UCSD-AML1 (cell line): ENCODE results near the gene SNRPE.

ENCODE experiments used
- DNase-seq: peaks from one replicate; lab custom pipeline; 2025; ENCODE audit not compliant: unreplicated experiment; lab: John Stamatoyannopoulos, UW

The SNRPE gene

DNA sequence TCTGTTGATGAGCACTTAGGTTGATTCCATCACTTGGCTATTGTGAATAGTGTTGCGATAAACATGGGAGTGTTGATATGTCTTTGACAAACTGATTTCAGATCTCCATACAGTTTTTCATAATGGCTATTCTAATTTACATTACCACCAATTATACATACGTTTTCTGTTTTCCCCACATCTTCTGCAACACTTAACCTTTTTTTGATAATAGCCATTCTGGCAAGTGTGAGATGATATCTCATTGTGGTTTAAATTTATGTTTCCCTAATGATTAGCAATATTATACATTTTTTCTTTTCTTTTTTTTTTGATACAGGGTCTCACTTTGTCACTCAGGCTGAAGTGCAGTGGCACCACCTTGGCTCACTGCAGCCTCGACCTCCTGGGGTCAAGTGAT lies 17.0 kb downstream of the SNRPE start:
- no peak for DNase-seq

DNA sequence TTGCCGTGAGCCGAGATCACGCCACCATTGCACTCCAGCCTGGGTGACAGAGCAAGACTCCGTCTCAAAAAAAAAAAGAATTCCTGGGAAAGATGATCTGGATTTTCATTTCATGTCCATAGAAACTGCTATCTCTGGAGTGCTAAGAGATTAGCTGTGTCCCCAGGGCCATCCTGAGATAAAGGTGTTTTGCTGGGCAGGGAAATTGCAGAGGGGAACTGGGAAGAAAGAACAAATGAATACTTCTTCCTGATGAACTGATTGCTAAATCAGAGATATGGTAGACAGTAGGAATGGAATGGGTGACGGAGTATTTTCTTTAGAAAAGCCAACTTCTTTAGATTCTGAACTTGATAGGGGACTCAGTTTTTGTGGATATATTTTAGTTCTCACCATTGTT lies 19.2 kb downstream of the SNRPE start:
- no peak for DNase-seq

DNA sequence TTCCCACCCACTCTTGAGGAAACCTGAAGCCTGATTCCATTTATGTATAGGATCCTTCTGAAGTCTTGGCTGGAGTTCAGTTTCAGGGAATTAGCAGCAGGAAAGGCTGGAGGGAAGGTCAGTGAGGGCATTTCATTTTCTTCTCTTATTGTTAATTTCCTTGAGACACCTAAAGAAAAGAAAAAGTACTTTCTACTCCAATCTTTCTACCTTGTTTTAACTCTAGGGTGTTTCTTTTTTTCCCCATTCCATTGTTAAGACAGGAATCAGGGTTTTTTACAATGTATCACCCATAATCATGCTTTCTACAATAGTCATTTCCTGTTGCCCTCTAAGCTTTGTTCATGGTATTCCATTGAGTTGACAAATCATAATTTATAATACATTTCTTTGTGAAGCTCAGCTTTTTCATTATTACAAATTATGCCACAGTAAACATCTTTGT lies 27.4 kb downstream of the SNRPE start:
- no peak for DNase-seq

DNA sequence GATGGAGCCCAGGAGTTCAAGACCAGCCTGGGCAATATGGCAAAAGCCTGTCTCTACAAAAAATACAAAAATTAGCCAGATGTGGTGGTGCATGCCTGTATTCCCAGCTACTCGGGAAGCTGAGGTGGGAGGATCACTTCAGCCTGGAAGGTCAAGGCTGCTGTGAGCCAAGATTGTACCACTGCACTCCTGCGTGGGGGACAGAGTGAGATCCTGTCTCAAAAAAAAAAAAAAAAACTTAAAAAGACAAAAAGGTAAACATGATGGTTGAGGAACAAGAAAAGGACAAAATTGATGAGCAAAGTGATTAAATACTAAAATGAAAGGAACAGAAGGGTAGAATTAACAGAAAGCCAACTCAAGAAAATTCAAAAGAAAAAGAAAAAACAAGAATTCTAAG lies 30.6 kb downstream of the SNRPE start:
- DNase-seq = no peak

DNA sequence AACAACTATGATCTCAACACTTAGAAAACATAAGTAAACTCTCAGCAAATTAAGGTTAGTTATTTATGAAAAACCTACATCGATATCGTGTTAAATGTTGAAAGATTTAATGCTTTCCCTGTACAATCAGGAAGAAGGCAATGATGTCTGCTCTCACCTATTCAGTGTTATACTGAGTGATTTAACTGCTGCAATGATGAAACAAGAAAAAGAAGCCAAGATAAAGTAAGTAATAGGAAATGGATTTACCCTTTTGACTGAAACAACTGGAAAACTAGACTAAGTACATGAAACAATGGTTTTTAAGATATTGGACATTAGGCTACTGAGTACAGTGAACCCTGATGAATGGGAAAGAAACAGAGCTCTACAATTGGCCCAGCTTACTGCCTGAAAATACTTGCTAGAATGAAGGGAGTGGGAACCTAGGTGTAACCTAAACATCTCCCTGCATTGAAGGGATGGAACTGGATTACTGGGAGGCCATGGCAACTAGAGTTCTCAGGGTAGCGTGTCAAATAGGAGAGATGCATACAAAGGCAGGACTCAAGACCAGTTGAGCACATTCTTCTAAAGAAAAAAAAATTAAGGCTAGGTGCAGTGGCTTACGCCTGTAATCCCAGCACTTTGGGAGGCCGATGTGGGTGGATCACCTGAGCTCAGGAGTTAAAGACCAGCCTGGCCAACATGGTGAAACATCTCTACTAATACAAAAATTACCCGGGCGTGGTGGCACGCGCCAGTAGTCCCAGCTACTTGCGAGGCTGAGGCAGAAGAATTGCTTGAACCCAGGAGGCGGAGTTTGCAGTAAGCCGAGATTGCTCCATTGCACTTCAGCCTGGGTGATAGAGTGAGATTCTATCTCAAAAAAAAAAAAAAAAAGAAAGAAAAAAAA lies 37.3 kb downstream of the SNRPE start:
- DNase-seq = no peak

DNA sequence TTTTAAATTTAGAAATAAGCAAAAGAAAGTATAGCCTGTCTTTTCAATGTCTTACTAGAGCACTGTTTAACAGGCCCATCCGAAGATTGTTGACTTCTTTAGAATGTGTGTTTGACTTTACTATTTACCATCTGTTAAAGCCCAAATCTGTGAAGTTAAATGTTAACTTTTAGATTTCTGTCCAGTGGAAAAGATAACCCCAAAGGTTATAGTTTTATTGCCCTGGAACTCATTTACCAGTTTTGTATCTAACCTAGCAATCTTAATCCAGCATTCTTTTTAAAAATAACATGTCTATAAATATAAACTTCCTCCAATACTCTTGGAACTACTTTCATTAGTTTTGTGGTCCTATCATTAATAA lies 37.9 kb downstream of the SNRPE start:
- DNase-seq = no peak

DNA sequence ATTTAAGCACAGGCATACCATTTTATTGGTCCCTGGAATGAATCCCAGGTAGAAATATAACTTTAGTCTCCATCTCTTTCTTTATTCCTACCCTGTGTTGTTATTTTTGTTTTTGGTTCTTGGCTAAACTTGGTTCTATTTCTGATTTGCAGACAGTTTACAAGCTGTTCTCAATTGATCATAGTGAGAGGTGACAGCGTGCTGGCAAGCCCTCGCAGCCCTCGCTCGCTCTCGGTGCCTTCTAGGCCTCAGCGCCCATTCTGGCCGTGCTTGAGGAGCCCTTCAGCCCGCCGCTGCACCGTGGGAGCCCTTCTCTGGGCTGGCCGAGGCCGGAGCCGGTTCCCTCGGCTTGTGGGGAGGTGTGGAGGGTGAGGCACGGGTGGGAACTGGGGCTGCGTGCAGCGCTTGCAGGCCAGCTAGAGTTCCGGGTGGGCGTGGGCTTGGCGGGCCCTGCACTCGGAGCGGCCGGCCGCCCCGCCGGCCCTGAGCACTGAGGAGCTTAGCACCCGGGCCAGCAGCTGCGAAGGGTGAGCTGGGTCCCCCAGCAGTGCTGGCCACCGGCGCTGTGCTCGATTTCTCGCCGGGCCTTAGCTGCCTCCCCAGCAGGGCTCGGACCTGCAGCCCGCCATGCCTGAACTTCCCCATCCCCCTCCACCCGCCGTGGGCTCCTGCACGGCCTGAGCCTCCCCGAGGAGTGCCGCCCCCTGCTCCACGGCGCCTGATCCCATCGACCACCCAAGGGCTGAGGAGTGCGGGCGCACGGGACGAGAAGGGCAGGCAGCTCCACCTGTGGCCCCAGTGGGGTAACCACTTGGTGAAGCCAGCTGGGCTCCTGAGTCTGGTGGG lies 38.7 kb downstream of the SNRPE start:
- DNase-seq = no peak

DNA sequence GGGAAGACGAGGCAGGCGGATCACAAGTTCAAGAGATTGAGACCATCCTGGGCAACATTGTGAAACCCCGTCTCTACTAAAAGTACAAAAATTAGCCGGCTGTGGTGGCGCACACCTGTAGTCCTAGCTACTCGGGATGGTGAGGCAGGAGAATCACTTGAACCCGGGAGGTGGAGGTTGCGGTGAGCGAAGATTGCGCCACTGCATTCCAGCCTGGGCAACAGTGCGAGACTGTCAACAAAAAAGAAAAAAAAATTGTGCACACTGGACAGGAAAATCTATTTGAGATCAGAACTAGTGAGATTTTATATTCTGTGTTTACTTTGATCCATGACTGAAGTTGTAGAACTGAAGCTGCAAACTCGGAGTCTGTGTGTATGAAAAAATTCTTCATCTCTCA lies 40.2 kb downstream of the SNRPE start:
- DNase-seq = no peak

DNA sequence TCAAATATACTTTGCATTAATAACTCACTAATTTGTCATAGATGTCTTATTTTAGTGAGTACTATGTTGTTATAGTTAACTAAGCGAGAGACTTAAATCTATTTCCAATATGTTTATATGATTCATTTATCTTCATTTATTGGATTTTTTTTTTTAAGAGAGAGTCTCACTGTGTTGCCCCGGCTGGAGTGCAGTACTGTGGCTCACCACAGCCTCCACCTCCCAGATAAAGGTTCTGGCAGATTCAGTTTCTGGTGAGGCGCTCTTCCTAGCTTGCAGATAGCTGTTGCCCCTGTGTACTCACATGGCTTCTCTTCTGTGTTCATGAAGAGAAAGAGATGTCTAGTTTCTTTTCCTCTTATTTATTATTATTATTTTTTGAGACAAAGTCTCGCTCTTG lies 43.9 kb downstream of the SNRPE start:
- DNase-seq = no peak

DNA sequence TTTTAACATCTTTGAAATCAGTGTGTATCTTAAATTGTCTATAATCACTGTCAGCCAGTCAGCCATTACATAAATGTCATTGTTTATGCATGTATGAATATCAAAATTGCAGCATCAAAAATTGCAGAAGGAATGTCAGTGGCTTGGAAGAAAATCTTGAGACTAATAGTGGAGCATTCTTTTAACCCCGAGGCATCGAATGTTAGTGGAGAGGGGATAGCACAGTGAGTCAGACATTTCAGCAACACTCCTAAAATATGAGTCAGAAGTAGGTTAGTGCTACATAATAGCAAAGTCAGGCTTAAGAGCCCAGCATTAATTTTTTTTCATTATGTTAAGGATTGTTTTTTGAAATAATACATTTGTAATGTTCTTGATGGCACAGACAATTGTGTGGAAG lies 45.5 kb downstream of the SNRPE start:
- DNase-seq = no peak

DNA sequence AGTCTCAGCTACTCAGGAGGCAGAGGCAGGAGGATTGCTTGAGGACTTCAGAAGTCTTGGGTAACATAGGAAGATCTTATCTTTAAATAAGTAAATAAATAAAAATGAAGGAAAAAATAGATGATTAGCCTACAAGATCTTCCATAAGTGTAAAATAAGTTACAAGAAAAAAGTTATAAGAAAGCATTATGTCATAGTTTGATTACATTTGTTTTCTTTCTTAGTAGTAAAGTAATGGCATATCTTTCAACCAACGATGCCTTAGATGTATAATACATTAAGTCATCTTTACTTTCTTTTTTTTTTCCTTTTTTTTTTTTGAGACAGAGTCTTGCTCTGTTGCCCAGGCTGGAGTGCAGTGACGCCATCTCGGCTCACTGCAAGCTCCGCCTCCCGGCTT lies 46.5 kb downstream of the SNRPE start:
- no peak for DNase-seq

DNA sequence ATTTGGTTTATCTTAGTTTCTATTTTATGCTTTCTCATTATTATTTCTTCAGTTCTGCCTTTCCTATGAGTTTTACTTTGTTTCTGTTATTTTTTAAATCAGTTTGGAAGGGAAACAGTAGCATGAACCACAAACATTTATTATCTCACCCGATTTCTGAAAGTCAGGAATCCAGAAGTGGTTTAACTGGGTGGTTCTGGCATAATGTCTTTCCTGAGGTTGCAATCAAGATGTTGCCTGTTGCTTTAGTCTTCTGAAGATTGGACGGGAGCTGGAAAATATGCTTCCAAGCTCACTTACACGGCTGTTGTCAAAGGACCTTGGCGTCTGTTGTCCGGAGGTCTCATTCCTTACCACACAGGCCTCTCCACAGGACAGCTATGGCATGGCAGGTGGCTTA lies 50.4 kb downstream of the SNRPE start:
- DNase-seq = no peak

DNA sequence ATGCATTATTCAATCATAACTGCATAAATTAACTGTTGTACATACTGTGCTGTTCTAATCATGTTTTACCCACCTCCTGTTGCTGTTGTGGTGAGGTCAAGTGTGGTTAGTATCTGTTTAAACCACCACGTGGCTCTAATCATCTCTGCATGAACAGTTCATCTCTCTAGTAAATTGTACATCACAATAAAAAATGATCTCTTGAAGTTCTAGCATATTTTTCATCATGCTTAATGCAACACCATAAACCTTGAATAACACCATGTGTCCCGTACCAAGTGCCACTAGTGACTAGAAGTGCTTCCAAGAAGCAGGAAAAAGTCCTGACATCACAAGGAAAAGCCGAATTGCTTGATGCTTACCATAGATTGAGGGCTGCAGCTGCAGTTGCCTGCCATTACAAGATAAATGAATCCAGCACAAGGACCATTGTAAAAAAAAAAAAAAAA lies 51.7 kb downstream of the SNRPE start:
- DNase-seq = no peak

DNA sequence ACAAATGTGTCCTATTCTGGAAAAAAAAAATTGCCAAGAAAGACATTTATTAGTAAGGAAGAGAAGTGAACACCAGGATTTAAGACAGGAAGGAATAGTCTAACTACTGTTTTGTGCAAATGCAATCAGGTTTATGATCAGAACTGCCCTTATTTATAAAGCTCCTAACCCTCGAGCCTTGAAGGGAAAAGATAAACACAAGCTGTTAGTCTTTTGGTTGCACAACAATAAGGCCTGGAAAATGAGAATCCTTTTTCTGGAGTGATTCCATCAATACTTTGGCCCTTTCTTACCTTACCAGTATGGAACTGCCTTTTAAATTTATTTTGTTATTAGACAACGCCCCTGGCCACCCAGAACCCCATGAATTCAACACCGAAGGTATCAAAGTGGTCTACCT lies 52.9 kb downstream of the SNRPE start:
- no peak for DNase-seq

DNA sequence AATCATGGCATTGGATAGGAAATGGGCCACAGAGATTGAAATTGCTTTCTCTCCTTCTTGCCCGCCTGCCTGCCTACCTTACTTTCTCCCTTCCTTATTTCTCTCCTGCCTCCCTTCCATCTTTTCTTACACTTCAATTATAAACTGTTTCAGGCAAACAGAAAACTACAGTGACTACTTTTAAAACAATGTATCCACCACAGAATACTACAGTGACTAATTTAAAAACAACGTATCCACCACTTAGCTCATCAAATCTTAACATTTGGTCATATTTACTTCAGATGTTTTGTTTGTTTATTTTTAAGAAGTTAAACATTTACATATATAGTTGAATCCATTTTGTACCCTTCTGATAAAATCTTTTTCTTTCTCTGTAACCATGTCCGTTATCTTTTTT lies 54.4 kb downstream of the SNRPE start:
- DNase-seq = no peak

DNA sequence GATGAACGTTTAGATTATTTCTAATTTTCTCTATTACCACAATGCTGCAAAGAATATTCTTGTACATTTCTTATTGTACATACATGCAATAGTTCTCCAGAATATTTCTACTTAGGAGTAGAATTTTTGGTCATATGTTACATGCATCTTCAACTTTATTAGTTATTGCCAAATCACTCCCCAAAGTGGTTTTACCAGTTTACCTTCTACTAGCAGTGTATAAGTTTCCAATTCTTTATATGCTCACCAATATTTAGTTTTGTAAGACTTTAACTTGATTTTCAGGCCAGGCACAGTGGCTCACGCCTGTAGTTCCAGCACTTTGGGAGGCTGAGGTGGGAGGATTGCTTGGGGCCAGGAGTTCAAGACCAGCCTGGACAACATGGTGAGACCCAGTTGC lies 55.4 kb downstream of the SNRPE start:
- DNase-seq = no peak
